Activated CD4-positive, alpha-beta memory T cell treated with anti-CD3 and anti-CD28 coated beads for 36 hours (primary cell): Measurements from ENCODE around the gene VWCE. TPM values are rescaled to one million over a fixed set of nuclear protein-coding genes. Genes with fewer than 3 reads are reported as not detected.

Experiments used
- CTCF ChIA-PET: fragments of 350-600 bp; sonication (Branson Sonifier 250); formaldehyde crosslinking; loops from one replicate; lab custom pipeline; 2021; ENCODE audit warnings: antibody characterized with exemption, inconsistent platforms; lab: Charles Lee
- POLR2A ChIA-PET: fragments of 350-600 bp; sonication (Branson Sonifier 250); formaldehyde crosslinking; loops from one replicate; lab custom pipeline; 2021; ENCODE audit warnings: antibody characterized with exemption; lab: Charles Lee
- DNase-seq: peaks from one replicate; pipeline ENCODE4 v3.0.0-alpha.2; 2020
- H3K27ac Mint-ChIP-seq: one replicate; pipeline ENCODE4 v1.8.0; 2021; ENCODE audit warnings: mixed read lengths
- H3K27me3 Mint-ChIP-seq: one replicate; pipeline ENCODE4 v1.8.0; 2021; ENCODE audit warnings: mixed read lengths
- H3K36me3 Mint-ChIP-seq: one replicate; pipeline ENCODE4 v1.8.0; 2021; ENCODE audit warnings: mixed read lengths
- H3K4me1 Mint-ChIP-seq: one replicate; pipeline ENCODE4 v1.8.0; 2021; ENCODE audit warnings: low read depth, mixed read lengths
- H3K4me3 Mint-ChIP-seq: one replicate; pipeline ENCODE4 v1.8.0; 2021; ENCODE audit warnings: mild to moderate bottlenecking, mixed read lengths
- H3K9me3 Mint-ChIP-seq: one replicate; pipeline ENCODE4 v1.8.0; 2021; ENCODE audit warnings: mixed read lengths
- intact Hi-C: fragments of 100-400 bp; cut with micrococcal nuclease; formaldehyde crosslinking; loops from one replicate; pipeline ENCODE4 v1.15.1; 2023
- total RNA-seq, 2 experiments: library from RNA; stranded (reverse); gene quantifications; one replicate each; pipeline ENCODE4 v1.2.3, GENCODE V29; 2021

Gene VWCE
- total RNA-seq, 2 experiments from 2014 or later = 1.1 to 1.4 TPM

GRCh38 chr11:61328351-61328750 lies 33.2 kb upstream of the VWCE start:
- DNase-seq = no peak
- no peaks in the 10 kb centered on the region for H3K9me3 Mint-ChIP-seq
- H3K36me3 Mint-ChIP-seq = peaks cover 58% of the 10 kb centered on the region
- H3K27ac Mint-ChIP-seq = peak overlapping the region; percentile 2
- ChIA-PET CTCF (interaction anchor here (1.0 to 1.9 kb wide), 3 partner anchors 8 to 106 kb away, joined by 3 to 12 read pairs (median 4); no protein-coding TSS in a partner anchor), POLR2A (no interaction called here)
- intact Hi-C loops = no loop called here
- peaks cover 39% of the 10 kb centered on the region for H3K4me1 Mint-ChIP-seq
- H3K27me3 Mint-ChIP-seq = no peaks in the 10 kb centered on the region
- H3K4me3 Mint-ChIP-seq = no peak overlapping the region

GRCh38 chr11:61327669-61328071 lies 32.6 kb upstream of the VWCE start:
- intact Hi-C loops = no loop called here
- Mint-ChIP-seq H3K9me3 (no peaks in the 10 kb centered on the region), H3K4me1 (peaks cover 39% of the 10 kb centered on the region), H3K4me3 (no peak overlapping the region), H3K27me3 (no peaks in the 10 kb centered on the region), H3K36me3 (peaks cover 60% of the 10 kb centered on the region), H3K27ac (peak overlapping the region; percentile 2)
- no peak for DNase-seq
- ChIA-PET POLR2A (no interaction called here), CTCF (interaction anchor here (1.0 to 1.9 kb wide), 3 partner anchors 8 to 107 kb away, joined by 4 to 12 read pairs (median 4); no protein-coding TSS in a partner anchor)

GRCh38 chr11:61325649-61326414 lies 30.7 kb upstream of the VWCE start:
- POLR2A ChIA-PET = no interaction called here
- no peak overlapping the region for H3K27ac Mint-ChIP-seq

GRCh38 chr11:61315260-61315659 lies 20.1 kb upstream of the VWCE start:
- intact Hi-C loops = no loop called here
- no peak overlapping the region for H3K4me3 Mint-ChIP-seq
- peaks cover 36% of the 10 kb centered on the region for H3K36me3 Mint-ChIP-seq
- CTCF ChIA-PET = interaction anchor here (2.4 to 3.2 kb wide), 2 partner anchors 21 to 70 kb away, joined by 12 read pairs; no protein-coding TSS in a partner anchor
- no peaks in the 10 kb centered on the region for H3K9me3 Mint-ChIP-seq
- no peaks in the 10 kb centered on the region for H3K27me3 Mint-ChIP-seq
- DNase-seq = no peak
- POLR2A ChIA-PET = interaction anchor here (0.6 kb wide), 1 partner anchor 367 kb away, joined by 3 read pairs; no protein-coding TSS in a partner anchor
- H3K27ac Mint-ChIP-seq = no peak overlapping the region
- H3K4me1 Mint-ChIP-seq = no peaks in the 10 kb centered on the region

More at GRCh38 chr11:61325649-61326414, 30.7 kb upstream of the VWCE start:
- CTCF ChIA-PET = interaction anchor here (0.8 to 1.0 kb wide), 2 partner anchors 10 to 60 kb away, joined by 3 to 6 read pairs; no protein-coding TSS in a partner anchor
- H3K4me1 Mint-ChIP-seq = peaks cover 22% of the 10 kb centered on the region
- no peaks in the 10 kb centered on the region for H3K9me3 Mint-ChIP-seq
- DNase-seq = no peak
- intact Hi-C loops = no loop called here
- H3K27me3 Mint-ChIP-seq = no peaks in the 10 kb centered on the region
- peaks cover 66% of the 10 kb centered on the region for H3K36me3 Mint-ChIP-seq
- H3K4me3 Mint-ChIP-seq = no peak overlapping the region

- no peaks in the 10 kb centered on the region for H3K27me3 Mint-ChIP-seq
- POLR2A ChIA-PET = no interaction called here
- CTCF ChIA-PET = interaction anchor here (0.9 to 3.1 kb wide), 4 partner anchors 26 to 125 kb away, joined by 4 to 12 read pairs (median 5); no protein-coding TSS in a partner anchor
- no peaks in the 10 kb centered on the region for H3K9me3 Mint-ChIP-seq
- H3K4me3 Mint-ChIP-seq = no peak overlapping the region
- H3K4me1 Mint-ChIP-seq = no peaks in the 10 kb centered on the region
- peaks cover 32% of the 10 kb centered on the region for H3K36me3 Mint-ChIP-seq
- intact Hi-C loops = no loop called here
- no peak for DNase-seq
- H3K27ac Mint-ChIP-seq = no peak overlapping the region
Measured at GRCh38 chr11:61310749-61311148, 15.6 kb upstream of the VWCE start.

GRCh38 chr11:61309739-61310138 lies 14.6 kb upstream of the VWCE start:
- Mint-ChIP-seq H3K4me1 (no peaks in the 10 kb centered on the region), H3K27ac (no peak overlapping the region), H3K4me3 (no peak overlapping the region), H3K36me3 (peaks cover 31% of the 10 kb centered on the region), H3K9me3 (no peaks in the 10 kb centered on the region), H3K27me3 (no peaks in the 10 kb centered on the region)
- no peak for DNase-seq
- CTCF ChIA-PET = interaction anchor here (0.9 to 2.2 kb wide), 5 partner anchors 15 to 124 kb away, joined by 3 to 9 read pairs (median 5); partner anchors contain the start of gene VWCE
- POLR2A ChIA-PET = no interaction called here
- intact Hi-C loops = no loop called here

- H3K4me3 Mint-ChIP-seq = no peak overlapping the region
- H3K36me3 Mint-ChIP-seq = peaks cover 31% of the 10 kb centered on the region
- DNase-seq = no peak
- ChIA-PET POLR2A (no interaction called here), CTCF (interaction anchor here (1.3 to 2.2 kb wide), 3 partner anchors 14 to 76 kb away, joined by 3 to 9 read pairs (median 5); partner anchors contain the start of gene VWCE)
- no peaks in the 10 kb centered on the region for H3K4me1 Mint-ChIP-seq
- no peaks in the 10 kb centered on the region for H3K27me3 Mint-ChIP-seq
- no peaks in the 10 kb centered on the region for H3K9me3 Mint-ChIP-seq
- intact Hi-C loops = no loop called here
- H3K27ac Mint-ChIP-seq = no peak overlapping the region
Measured at GRCh38 chr11:61309141-61309540, 14.0 kb upstream of the VWCE start.

GRCh38 chr11:61307354-61307753 lies 12.2 kb upstream of the VWCE start:
- no peaks in the 10 kb centered on the region for H3K9me3 Mint-ChIP-seq
- intact Hi-C loops = no loop called here
- no peak for DNase-seq
- H3K4me1 Mint-ChIP-seq = no peaks in the 10 kb centered on the region
- CTCF ChIA-PET = interaction anchor here (2.2 kb wide), 1 partner anchor 78 kb away, joined by 9 read pairs; no protein-coding TSS in a partner anchor
- POLR2A ChIA-PET = no interaction called here
- no peaks in the 10 kb centered on the region for H3K27me3 Mint-ChIP-seq
- H3K36me3 Mint-ChIP-seq = peaks cover 32% of the 10 kb centered on the region
- no peak overlapping the region for H3K27ac Mint-ChIP-seq
- H3K4me3 Mint-ChIP-seq = no peak overlapping the region

- peaks cover 32% of the 10 kb centered on the region for H3K36me3 Mint-ChIP-seq
- intact Hi-C loops = no loop called here
- ChIA-PET CTCF (interaction anchor here (1.2 kb wide), 1 partner anchor 12 kb away, joined by 3 read pairs; the partner anchor contains the start of gene VWCE), POLR2A (no interaction called here)
- H3K4me1 Mint-ChIP-seq = no peaks in the 10 kb centered on the region
- no peak overlapping the region for H3K27ac Mint-ChIP-seq
- H3K9me3 Mint-ChIP-seq = no peaks in the 10 kb centered on the region
- H3K4me3 Mint-ChIP-seq = no peak overlapping the region
- DNase-seq = no peak
- no peaks in the 10 kb centered on the region for H3K27me3 Mint-ChIP-seq
Measured at GRCh38 chr11:61306221-61306620, 11.1 kb upstream of the VWCE start.

GRCh38 chr11:61305417-61305816 lies 10.3 kb upstream of the VWCE start:
- intact Hi-C loops = no loop called here
- H3K4me3 Mint-ChIP-seq = no peak overlapping the region
- no peak for DNase-seq
- H3K4me1 Mint-ChIP-seq = no peaks in the 10 kb centered on the region
- peaks cover 38% of the 10 kb centered on the region for H3K36me3 Mint-ChIP-seq
- ChIA-PET POLR2A (interaction anchor here (0.6 kb wide), 1 partner anchor 382 kb away, joined by 3 read pairs; no protein-coding TSS in a partner anchor), CTCF (no interaction called here)
- no peaks in the 10 kb centered on the region for H3K9me3 Mint-ChIP-seq
- no peak overlapping the region for H3K27ac Mint-ChIP-seq
- no peaks in the 10 kb centered on the region for H3K27me3 Mint-ChIP-seq

GRCh38 chr11:61303725-61304124 lies 8.6 kb upstream of the VWCE start:
- no peaks in the 10 kb centered on the region for H3K27me3 Mint-ChIP-seq
- ChIA-PET POLR2A (no interaction called here), CTCF (interaction anchor here (1.4 kb wide), 1 partner anchor 9 kb away, joined by 3 read pairs; the partner anchor contains the start of gene VWCE)
- no peak for DNase-seq
- H3K36me3 Mint-ChIP-seq = peaks cover 34% of the 10 kb centered on the region
- H3K4me3 Mint-ChIP-seq = no peak overlapping the region
- intact Hi-C loops = no loop called here
- H3K9me3 Mint-ChIP-seq = no peaks in the 10 kb centered on the region
- H3K4me1 Mint-ChIP-seq = peaks cover 8% of the 10 kb centered on the region
- H3K27ac Mint-ChIP-seq = no peak overlapping the region

GRCh38 chr11:61302550-61302949 lies 7.4 kb upstream of the VWCE start:
- Mint-ChIP-seq H3K27me3 (no peaks in the 10 kb centered on the region), H3K4me3 (no peak overlapping the region), H3K27ac (no peak overlapping the region), H3K4me1 (peaks cover 17% of the 10 kb centered on the region), H3K9me3 (no peaks in the 10 kb centered on the region), H3K36me3 (peaks cover 41% of the 10 kb centered on the region)
- ChIA-PET POLR2A (no interaction called here), CTCF (no interaction called here)
- intact Hi-C loops = no loop called here
- DNase-seq = no peak
